Activated T-helper 1 cell treated with anti-CD3 and anti-CD28 coated beads, Interleukin-12 subunit alpha, Interleukin-12 subunit beta, Interleukin-2, Interleukin-4 antibody, amounts not matched to agents 30 ng/mL and 10 ng/mL and 1 ng/mL, durations not matched to agents 14 hours and 24 hours and 36 hours (primary cell): ENCODE measurements around the gene CHST9. TPM values are rescaled to one million over a fixed set of nuclear protein-coding genes. Genes with fewer than 3 reads are reported as not detected.
"Not testable (repeated sequence)": the region's sequence is repeated elsewhere in the genome, so short reads cannot be mapped to it uniquely, and the experiment has no call there.

ENCODE experiments used
- DNase-seq: peaks from one replicate; pipeline ENCODE4 v3.0.0; 2021; ENCODE audit warnings: low spot score
- H3K27ac Mint-ChIP-seq: one replicate; pipeline ENCODE4 v1.8.0; 2021; ENCODE audit warnings: mild to moderate bottlenecking, mixed read lengths
- H3K27me3 Mint-ChIP-seq: one replicate; pipeline ENCODE4 v1.8.0; 2022; ENCODE audit warnings: mild to moderate bottlenecking, moderate library complexity, mixed read lengths; ENCODE audit not compliant: insufficient read depth
- H3K36me3 Mint-ChIP-seq: one replicate; pipeline ENCODE4 v1.8.0; 2021; ENCODE audit warnings: low read depth, mixed read lengths
- H3K4me1 Mint-ChIP-seq: one replicate; pipeline ENCODE4 v1.8.0; 2021; ENCODE audit warnings: low read depth, mixed read lengths
- H3K4me3 Mint-ChIP-seq: one replicate; pipeline ENCODE4 v1.8.0; 2021; ENCODE audit warnings: mild to moderate bottlenecking, moderate library complexity, mixed read lengths
- H3K9me3 Mint-ChIP-seq: one replicate; pipeline ENCODE4 v1.8.0; 2021; ENCODE audit warnings: mixed read lengths
- intact Hi-C: fragments of 100-400 bp; cut with micrococcal nuclease; formaldehyde crosslinking; loops from one replicate; pipeline ENCODE4 v1.15.1; 2024
- total RNA-seq: library from RNA; stranded (reverse); gene quantifications from 2 replicates; pipeline ENCODE4 v1.2.3, GENCODE V29; 2022

Gene CHST9
- total RNA-seq, 1 donor from 2014 or later, result not detected

DNA sequence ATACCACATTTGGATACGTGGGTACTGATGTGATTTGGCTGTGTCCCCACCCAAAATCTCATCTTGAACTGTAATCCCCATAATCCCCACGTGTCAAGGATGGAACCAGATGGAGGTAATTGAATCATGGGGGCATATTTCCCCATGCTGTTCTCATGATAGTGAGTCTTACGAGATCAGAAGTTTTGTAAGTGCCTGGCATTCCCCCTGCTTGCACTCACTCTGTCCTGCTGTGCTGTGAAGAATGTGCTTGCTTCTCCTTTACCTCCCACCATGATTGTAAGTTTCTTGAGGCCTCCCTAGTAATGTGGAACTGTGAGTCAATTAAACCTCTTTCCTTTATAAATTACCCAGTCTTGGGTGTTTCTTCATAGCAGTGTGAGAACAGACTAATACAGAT is 70.3 kb downstream of the CHST9 start:
- intact Hi-C loops, result no loop called here
- Mint-ChIP-seq H3K9me3 (no peaks in the 10 kb centered on the region), H3K36me3 (no peaks in the 10 kb centered on the region), H3K27me3 (no peaks in the 10 kb centered on the region), H3K27ac (no peak overlapping the region), H3K4me1 (no peaks in the 10 kb centered on the region), H3K4me3 (no peak overlapping the region)
- no peak for DNase-seq

DNA sequence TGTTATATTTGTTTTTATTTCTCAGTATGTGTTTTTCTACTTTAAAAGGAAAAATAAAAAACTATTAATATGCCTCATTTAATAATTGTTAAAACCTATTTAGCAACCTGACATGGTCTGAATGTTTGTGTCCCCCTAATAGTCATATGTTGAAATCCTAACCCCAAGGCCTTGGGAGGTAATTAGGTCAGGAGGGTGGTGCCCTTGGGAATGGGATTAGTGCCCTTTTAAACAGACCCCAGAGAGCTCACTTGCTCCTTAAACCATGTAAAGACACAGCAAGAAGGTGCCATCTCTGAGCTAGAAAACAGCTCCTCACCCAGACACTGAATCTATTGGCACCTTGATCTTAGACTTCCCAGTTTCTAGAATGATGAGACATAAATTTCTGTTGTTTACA is 71.8 kb downstream of the CHST9 start:
- no peaks in the 10 kb centered on the region for H3K36me3 Mint-ChIP-seq
- peaks cover 3% of the 10 kb centered on the region for H3K9me3 Mint-ChIP-seq
- H3K4me3 Mint-ChIP-seq, result no peak overlapping the region
- DNase-seq, result no peak
- no peaks in the 10 kb centered on the region for H3K4me1 Mint-ChIP-seq
- no peaks in the 10 kb centered on the region for H3K27me3 Mint-ChIP-seq
- intact Hi-C loops, result no loop called here
- no peak overlapping the region for H3K27ac Mint-ChIP-seq

DNA sequence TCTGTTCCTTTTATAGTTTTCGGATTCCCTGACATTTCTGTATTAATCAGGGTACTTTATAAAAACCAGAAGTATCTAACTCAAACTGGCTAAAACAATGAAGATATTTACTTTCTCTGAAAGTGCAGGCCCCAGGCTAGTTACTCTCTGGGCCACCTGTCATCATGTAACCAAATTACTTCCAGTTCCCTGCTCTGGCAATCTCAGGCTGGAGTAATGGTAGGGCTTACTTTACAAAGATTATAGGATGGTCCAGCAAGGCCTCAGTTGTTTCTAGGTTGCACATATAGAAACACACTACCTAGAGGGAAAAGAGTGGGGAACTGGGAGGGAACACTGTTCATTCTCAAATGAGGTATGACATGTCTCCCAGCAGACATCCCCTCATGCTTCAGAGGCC is 74.8 kb downstream of the CHST9 start:
- Mint-ChIP-seq H3K36me3 (no peaks in the 10 kb centered on the region), H3K27ac (no peak overlapping the region), H3K4me3 (no peak overlapping the region), H3K27me3 (no peaks in the 10 kb centered on the region), H3K9me3 (peaks cover 3% of the 10 kb centered on the region), H3K4me1 (no peaks in the 10 kb centered on the region)
- intact Hi-C loops, result no loop called here
- no peak for DNase-seq

DNA sequence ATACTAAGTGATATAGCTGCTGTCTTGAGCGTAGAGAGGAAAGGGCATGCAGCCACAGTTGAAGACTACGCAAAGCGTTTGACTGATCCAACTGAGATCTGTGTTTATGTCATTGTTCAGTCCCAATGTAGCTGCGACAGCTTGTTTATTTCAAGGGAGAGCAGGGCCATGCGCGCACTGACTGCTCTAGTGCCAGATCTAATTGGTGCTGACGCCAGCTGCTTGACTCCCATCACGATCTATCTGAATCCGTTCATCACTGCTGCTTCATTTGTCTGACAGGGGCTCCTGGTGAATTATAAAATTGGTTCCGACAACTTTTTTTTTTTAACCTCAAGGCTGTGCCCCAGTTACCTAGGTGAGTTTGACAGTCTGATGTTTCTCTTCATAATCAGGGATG is 75.7 kb downstream of the CHST9 start:
- intact Hi-C loops, result no loop called here
- Mint-ChIP-seq H3K36me3 (no peaks in the 10 kb centered on the region), H3K4me1 (no peaks in the 10 kb centered on the region), H3K4me3 (no peak overlapping the region), H3K9me3 (peaks cover 3% of the 10 kb centered on the region), H3K27ac (no peak overlapping the region), H3K27me3 (no peaks in the 10 kb centered on the region)
- no peak for DNase-seq

DNA sequence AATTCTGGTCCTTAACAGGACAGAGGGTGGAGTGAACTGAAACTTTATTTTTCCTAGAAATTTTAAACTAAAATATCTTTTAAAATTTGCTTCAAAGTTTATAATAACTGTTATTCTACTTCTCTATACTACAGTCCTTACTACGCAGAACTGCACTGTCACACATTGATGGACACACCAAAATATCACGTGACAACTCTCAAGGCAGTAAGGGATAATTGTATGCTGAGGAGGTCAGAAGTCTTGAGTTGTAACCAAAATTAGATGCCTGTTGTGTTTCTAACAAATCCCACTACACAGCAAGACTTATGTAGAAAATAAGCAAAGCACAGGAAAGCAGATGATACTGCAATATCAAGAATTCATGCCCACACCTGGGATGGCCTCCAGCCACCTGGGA is 76.3 kb downstream of the CHST9 start:
- Mint-ChIP-seq H3K4me3 (no peak overlapping the region), H3K4me1 (no peaks in the 10 kb centered on the region), H3K36me3 (no peaks in the 10 kb centered on the region), H3K27ac (no peak overlapping the region), H3K9me3 (peaks cover 3% of the 10 kb centered on the region), H3K27me3 (no peaks in the 10 kb centered on the region)
- no peak for DNase-seq
- intact Hi-C loops, result no loop called here

DNA sequence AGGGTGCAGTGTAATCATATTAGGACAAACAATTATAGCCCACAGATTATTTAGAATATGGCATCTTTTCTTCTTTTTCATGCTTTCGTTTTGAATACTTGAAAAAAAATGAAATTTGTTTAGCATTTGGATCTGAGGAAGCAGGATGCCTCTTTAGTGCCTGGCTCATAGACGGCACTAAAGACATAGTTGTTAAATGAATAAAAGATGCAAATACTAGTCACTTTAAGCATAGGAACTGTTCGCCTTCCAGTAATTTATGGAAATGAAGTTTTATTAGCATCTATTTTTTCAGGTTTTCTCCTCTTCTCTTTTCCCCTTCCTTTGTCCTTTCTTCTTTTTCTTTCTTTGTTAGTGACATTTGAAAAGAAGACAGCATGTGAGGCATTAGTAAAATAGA is 80.4 kb downstream of the CHST9 start:
- Mint-ChIP-seq H3K4me1 (no peaks in the 10 kb centered on the region), H3K27ac (no peak overlapping the region), H3K9me3 (peaks cover 5% of the 10 kb centered on the region), H3K27me3 (no peaks in the 10 kb centered on the region), H3K36me3 (no peaks in the 10 kb centered on the region), H3K4me3 (no peak overlapping the region)
- intact Hi-C loops, result no loop called here
- DNase-seq, result no peak

DNA sequence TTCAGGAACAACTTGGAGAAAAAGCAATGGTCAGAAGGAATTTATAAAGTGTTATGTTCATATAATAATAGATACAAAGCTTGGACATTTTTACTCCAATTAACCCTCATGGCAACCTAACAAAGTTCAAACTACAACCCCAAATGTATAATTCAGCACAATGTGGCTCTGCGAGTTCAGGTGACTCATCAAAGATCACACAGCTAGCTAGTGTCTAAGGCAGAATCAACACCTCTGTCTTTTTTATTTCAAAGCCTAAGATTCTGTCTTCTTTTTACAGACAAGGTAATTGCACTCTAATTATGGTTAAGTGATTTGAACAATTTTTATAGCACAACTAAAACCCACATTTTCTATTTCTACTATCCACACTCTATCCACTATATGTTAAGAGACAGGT is 90.5 kb downstream of the CHST9 start:
- no peak overlapping the region for H3K27ac Mint-ChIP-seq
- H3K4me3 Mint-ChIP-seq, result no peak overlapping the region
- no peaks in the 10 kb centered on the region for H3K4me1 Mint-ChIP-seq
- peaks cover 19% of the 10 kb centered on the region for H3K9me3 Mint-ChIP-seq
- DNase-seq, result no peak
- no peaks in the 10 kb centered on the region for H3K36me3 Mint-ChIP-seq
- intact Hi-C loops, result no loop called here
- peaks cover 1% of the 10 kb centered on the region for H3K27me3 Mint-ChIP-seq

DNA sequence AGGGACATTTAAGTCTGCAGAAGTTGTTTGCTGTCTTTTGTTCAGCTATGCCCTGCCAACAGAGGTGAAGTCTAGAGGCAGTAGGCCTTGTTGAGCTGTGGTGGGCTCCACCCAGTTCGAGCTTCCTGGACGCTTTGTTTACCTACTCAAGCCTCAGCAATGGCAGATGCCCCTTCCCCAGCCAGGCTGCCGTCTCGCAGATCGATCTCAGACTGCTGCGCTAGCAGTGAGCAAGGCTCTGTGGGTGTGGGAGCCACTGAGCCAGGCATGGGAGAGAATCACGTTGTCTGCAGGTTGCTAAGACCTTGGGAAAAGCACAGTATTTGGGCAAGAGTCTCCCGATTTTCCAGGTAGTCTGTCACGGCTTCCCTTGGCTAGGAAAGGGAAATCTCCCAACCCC is 91.8 kb downstream of the CHST9 start:
- H3K36me3 Mint-ChIP-seq, H3K27ac Mint-ChIP-seq, H3K4me1 Mint-ChIP-seq, DNase-seq, H3K27me3 Mint-ChIP-seq, intact Hi-C loops, H3K4me3 Mint-ChIP-seq: not testable (repeated sequence)
- H3K9me3 Mint-ChIP-seq, result peaks cover 10% of the 10 kb centered on the region

DNA sequence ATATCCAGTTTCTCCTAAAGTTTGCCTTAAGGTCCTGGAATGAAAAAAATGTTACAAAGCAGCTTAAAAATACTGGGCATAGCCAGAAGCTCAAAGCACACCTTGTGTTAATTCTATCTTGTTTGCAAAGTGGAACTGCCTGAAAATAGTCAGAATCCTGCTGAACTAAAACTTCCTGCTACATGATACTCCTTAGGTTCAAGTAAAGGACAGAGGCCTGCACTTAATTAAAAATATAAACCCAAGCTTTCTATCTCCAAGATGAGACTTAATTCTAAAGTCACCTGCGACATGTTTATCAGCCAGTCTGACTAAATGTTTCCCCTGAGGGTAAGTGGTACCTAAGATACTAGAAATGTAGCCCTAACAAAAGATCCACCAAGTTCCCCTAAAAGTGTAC is 103.4 kb downstream of the CHST9 start:
- Mint-ChIP-seq H3K9me3 (peaks cover 4% of the 10 kb centered on the region), H3K27ac (no peak overlapping the region), H3K4me1 (no peaks in the 10 kb centered on the region), H3K4me3 (no peak overlapping the region), H3K36me3 (no peaks in the 10 kb centered on the region), H3K27me3 (no peaks in the 10 kb centered on the region)
- no peak for DNase-seq
- intact Hi-C loops, result no loop called here

DNA sequence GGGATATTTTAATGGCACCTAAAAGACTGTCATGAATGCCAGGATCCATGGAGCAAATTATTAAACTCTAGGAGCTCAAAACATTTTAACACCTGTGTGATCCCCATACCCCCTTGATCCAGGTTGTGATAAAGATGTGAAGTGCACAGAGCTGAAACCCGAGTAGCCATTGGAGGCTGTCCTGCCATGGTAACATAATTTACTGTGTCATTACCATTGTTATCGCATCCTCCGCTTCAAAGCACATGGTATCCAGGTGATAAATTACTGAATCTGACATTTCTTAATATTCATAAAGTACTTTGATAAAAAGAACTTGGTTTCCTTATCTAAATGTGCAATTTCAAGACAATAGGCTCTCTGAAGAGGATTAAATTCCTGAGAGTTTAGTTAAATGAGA is 109.3 kb downstream of the CHST9 start:
- Mint-ChIP-seq H3K27ac (no peak overlapping the region), H3K4me3 (no peak overlapping the region), H3K27me3 (no peaks in the 10 kb centered on the region), H3K36me3 (no peaks in the 10 kb centered on the region), H3K4me1 (no peaks in the 10 kb centered on the region), H3K9me3 (no peaks in the 10 kb centered on the region)
- intact Hi-C loops, result no loop called here
- no peak for DNase-seq

DNA sequence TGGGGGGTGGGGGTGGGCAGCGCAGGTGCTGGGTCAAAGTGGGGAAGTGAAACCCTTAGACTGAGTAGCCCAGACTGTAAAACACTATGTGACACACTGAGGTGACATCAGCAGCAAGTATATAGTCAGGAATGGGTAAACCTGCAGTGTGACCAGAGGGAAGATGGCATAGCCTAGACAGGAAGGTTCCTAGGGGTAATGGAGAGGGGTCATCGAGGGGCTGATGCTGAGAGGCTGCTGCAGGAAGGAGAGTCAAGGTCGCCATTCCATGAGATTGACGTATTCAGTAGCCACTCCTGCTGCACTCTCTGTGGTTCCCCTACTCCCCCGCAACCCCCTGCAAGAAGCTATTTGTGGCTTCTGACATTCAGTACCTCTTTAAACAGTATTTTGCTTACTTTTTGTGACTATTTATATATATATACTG is 111.7 kb downstream of the CHST9 start:
- DNase-seq, result no peak
- no peaks in the 10 kb centered on the region for H3K4me1 Mint-ChIP-seq
- H3K27ac Mint-ChIP-seq, result no peak overlapping the region
- no peaks in the 10 kb centered on the region for H3K9me3 Mint-ChIP-seq
- intact Hi-C loops, result no loop called here
- H3K36me3 Mint-ChIP-seq, result no peaks in the 10 kb centered on the region
- no peaks in the 10 kb centered on the region for H3K27me3 Mint-ChIP-seq
- H3K4me3 Mint-ChIP-seq, result no peak overlapping the region

DNA sequence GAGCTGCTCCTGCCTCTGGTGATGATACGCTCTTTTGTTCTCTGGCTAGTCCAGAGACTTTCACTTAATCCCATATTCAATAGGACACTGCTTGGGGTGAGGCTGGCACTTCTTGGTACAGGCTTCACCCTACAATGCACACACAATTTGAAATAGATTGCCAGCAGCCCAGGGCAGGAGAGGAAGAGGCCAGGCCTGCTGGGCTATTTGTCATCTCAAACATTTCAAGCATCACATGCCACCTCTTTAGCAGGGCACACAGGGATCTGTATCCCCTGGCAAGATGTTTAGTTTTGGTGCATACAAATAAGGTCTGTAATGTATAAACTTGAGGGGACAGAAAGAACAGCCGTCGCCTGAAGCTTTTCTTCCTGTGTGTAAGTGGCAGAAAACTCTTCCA is 120.4 kb downstream of the CHST9 start:
- DNase-seq, result no peak
- H3K27ac Mint-ChIP-seq, result no peak overlapping the region
- no peaks in the 10 kb centered on the region for H3K9me3 Mint-ChIP-seq
- no peaks in the 10 kb centered on the region for H3K4me1 Mint-ChIP-seq
- no peaks in the 10 kb centered on the region for H3K27me3 Mint-ChIP-seq
- H3K36me3 Mint-ChIP-seq, result no peaks in the 10 kb centered on the region
- H3K4me3 Mint-ChIP-seq, result no peak overlapping the region
- intact Hi-C loops, result no loop called here

DNA sequence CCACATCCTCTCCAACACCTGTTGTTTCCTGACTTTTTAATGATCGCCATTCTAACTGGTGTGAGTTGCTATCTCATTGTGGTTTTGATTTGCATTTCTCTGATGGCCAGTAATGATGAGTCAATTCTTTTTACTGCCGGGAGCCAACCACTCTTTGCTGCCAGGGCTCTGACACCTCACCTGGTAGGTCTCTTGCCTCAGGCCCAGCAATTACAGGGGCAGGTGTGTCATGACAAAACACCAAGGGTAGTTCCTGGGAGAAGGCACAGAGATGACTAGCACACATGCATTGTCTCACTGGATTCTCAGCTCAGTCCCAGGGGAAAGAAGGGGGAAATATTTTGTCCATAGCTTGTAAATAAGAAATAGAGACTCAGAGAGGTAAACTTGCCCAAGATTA is 122.3 kb downstream of the CHST9 start:
- H3K27ac Mint-ChIP-seq, result no peak overlapping the region
- H3K4me1 Mint-ChIP-seq, result no peaks in the 10 kb centered on the region
- H3K4me3 Mint-ChIP-seq, result no peak overlapping the region
- DNase-seq, result no peak
- H3K9me3 Mint-ChIP-seq, result no peaks in the 10 kb centered on the region
- intact Hi-C loops, result no loop called here
- H3K27me3 Mint-ChIP-seq, result no peaks in the 10 kb centered on the region
- no peaks in the 10 kb centered on the region for H3K36me3 Mint-ChIP-seq

DNA sequence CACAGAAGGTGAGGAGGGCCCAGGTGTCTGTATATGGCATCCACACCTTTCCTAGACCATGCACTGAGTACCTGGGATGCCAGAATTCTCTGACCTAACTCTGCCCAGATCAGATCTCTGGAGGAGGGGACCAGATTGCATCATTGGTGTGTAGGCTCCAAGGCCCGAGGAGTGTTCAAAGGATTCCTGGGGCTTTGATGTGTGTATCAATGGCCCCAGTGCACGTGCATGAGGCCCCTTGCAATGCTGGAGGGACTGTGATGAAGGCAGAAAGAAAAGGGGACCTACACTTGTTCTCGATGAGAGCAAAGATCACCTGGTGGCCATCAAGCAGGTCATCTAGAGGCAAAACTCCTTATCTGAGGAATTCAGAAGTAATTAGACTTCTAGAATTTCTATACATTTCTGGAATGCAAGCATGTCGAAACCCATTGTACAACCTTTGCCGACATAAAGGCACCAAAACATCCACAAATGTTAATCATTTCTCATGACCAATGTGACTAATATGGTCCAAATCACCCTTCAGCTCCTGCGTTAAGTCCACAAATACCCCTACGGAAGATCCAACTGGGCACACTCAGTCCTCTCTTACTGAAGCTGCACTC is 123.5 kb downstream of the CHST9 start:
- no peaks in the 10 kb centered on the region for H3K36me3 Mint-ChIP-seq
- no peaks in the 10 kb centered on the region for H3K9me3 Mint-ChIP-seq
- H3K4me3 Mint-ChIP-seq, result no peak overlapping the region
- no peaks in the 10 kb centered on the region for H3K27me3 Mint-ChIP-seq
- intact Hi-C loops, result no loop called here
- H3K4me1 Mint-ChIP-seq, result no peaks in the 10 kb centered on the region
- DNase-seq, result no peak
- no peak overlapping the region for H3K27ac Mint-ChIP-seq
